ENCODE measurements around the gene AGFG1.

DNA sequence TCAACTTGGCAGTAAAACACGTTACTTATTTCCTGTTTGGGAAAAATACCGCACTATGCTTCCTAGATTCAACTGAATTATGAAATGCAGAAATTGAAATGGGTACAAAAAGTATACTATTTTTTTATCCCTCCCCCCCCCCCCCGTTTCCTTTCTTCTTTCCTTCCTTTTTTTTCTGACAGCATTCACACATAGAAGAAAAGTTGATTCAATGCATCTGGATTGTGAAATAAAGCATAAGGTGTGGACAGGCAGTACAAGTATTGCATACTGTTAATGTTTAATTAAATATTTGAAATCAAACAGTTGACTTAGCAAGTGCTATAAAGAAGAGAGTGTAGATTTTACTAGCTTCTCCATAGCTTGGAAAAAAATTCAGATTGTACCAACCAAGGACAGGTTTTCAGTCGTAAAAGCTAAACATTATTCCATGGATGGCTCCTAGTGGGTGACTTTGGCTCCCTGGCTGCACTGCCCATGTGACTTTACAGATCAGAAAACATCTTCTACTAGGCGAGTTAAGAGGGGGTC is 21.6 kb upstream of the AGFG1 start:
- TF ChIP-seq POLR2AphosphoS5 (IDR thresholded peaks at IDR 0.05; ENCODE audit: low read depth, low read length) = no peak
- TF ChIP-seq TAF1 (IDR thresholded peaks at IDR 0.05; ENCODE audit: borderline replicate concordance, insufficient read depth, low read length) = no peak
- TF ChIP-seq FOXP2 (optimal IDR thresholded peaks at IDR 0.05; ENCODE audit: borderline replicate concordance, extremely low read depth, extremely low read length, insufficient read depth) = no peak
- no peak for TF ChIP-seq SIN3A (IDR thresholded peaks at IDR 0.05; ENCODE audit: borderline replicate concordance, insufficient read depth, low read length)
- TF ChIP-seq, protein P1, sequence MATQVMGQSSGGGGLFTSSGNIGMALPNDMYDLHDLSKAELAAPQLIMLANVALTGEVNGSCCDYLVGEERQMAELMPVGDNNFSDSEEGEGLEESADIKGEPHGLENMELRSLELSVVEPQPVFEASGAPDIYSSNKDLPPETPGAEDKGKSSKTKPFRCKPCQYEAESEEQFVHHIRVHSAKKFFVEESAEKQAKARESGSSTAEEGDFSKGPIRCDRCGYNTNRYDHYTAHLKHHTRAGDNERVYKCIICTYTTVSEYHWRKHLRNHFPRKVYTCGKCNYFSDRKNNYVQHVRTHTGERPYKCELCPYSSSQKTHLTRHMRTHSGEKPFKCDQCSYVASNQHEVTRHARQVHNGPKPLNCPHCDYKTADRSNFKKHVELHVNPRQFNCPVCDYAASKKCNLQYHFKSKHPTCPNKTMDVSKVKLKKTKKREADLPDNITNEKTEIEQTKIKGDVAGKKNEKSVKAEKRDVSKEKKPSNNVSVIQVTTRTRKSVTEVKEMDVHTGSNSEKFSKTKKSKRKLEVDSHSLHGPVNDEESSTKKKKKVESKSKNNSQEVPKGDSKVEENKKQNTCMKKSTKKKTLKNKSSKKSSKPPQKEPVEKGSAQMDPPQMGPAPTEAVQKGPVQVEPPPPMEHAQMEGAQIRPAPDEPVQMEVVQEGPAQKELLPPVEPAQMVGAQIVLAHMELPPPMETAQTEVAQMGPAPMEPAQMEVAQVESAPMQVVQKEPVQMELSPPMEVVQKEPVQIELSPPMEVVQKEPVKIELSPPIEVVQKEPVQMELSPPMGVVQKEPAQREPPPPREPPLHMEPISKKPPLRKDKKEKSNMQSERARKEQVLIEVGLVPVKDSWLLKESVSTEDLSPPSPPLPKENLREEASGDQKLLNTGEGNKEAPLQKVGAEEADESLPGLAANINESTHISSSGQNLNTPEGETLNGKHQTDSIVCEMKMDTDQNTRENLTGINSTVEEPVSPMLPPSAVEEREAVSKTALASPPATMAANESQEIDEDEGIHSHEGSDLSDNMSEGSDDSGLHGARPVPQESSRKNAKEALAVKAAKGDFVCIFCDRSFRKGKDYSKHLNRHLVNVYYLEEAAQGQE (IDR thresholded peaks at IDR 0.05; ENCODE audit: insufficient read depth in 1 of 2, low read depth in 2 of 2, low read length in 2 of 2) = no peak
